HCT116 (cell line): Measurements from ENCODE around the gene APOL6. TPM values are rescaled to one million over a fixed set of nuclear protein-coding genes. Genes with fewer than 3 reads are reported as not detected.
A peak's percentile ranks its signal among the peaks of the same experiment; 100 is the strongest.

ENCODE experiments used
- ATAC-seq: fragments of 200-7000 bp; cut with Tn5 transposase; 2 replicates; pipeline ENCODE4 v1.9.1; 2020; ENCODE audit warnings: mild to moderate bottlenecking, moderate library complexity
- BruUV-seq: library from RNA; stranded (reverse); fragments of 400-500 nt; replicated peaks from 2 replicates; lab custom pipeline; 2021; lab: Mats Ljungman, UMichigan
- CTCF ChIA-PET: fragments of 300-600 bp; sonication (Branson Sonifier 250); formaldehyde crosslinking; loops from one replicate; lab custom pipeline; 2021; ENCODE audit warnings: antibody characterized with exemption; lab: Charles Lee
- POLR2A ChIA-PET: fragments of 300-600, 350-600 bp; sonication (Branson Sonifier 250); formaldehyde crosslinking; loops from one replicate; lab custom pipeline; 2021; ENCODE audit warnings: antibody characterized with exemption; lab: Charles Lee
- RAD21 ChIA-PET, 2 experiments: fragments of 300-600 bp; sonication (Branson Sonifier 250); formaldehyde crosslinking; loops; one replicate each; lab custom pipeline; 2023; ENCODE audit warnings: low total read pairs in 2 of 2; ENCODE audit not compliant: uncharacterized antibody in 2 of 2, unreplicated experiment in 2 of 2, low non-redundant PET in 1 of 2; lab: Charles Lee
- DNase-seq: peaks from one replicate; pipeline ENCODE4 v3.0.0-alpha.2; 2010; ENCODE audit warnings: low read depth, low spot score
- H2AFZ ChIP-seq: fragments of 200-600 bp; shearing (Covaris generic), sonication (generic); 2 replicates; pipeline ENCODE4 v1.6.1; 2017; ENCODE audit warnings: low read depth, mixed run types, mixed read lengths, antibody characterized with exemption, low read length; ENCODE audit not compliant: poor library complexity, severe bottlenecking
- H3K27ac ChIP-seq: 2 replicates; pipeline ENCODE4 v1.5.1; 2012; ENCODE audit warnings: low read depth, low read length
- H3K27me3 ChIP-seq: fragments of 200-600 bp; sonication (generic); 2 replicates; pipeline ENCODE4 v1.6.1; 2016; ENCODE audit warnings: mixed run types, low read length, mixed read lengths; ENCODE audit not compliant: insufficient read depth
- H3K36me3 ChIP-seq, 2 experiments: fragments of 200-500 bp in 1 of 2; fragments of 200-600 bp in 1 of 2; sonication (Bioruptor generic) in 1 of 2; sonication (generic) in 1 of 2; 2 replicates each; pipeline versions ENCODE4 v1.5.1 to v1.6.1; 2014 to 2016; ENCODE audit warnings: low read length in 2 of 2, inconsistent platforms in 1 of 2, mixed read lengths in 1 of 2, mixed run types in 1 of 2; ENCODE audit not compliant: insufficient read depth in 2 of 2, control insufficient read depth in 1 of 2
- H3K4me1 ChIP-seq, 2 experiments: fragments of 200-600 bp in 1 of 2; sonication (generic) in 1 of 2; 2 replicates each; pipeline versions ENCODE4 v1.5.1 to v1.6.1; 2012 to 2017; ENCODE audit warnings: low read length in 2 of 2, inconsistent platforms in 1 of 2, mild to moderate bottlenecking in 1 of 2, mixed read lengths in 1 of 2, mixed run types in 1 of 2, moderate library complexity in 1 of 2; ENCODE audit not compliant: insufficient read depth in 2 of 2, control insufficient read depth in 1 of 2
- H3K4me2 ChIP-seq: fragments of 200-600 bp; sonication (generic); 2 replicates; pipeline ENCODE4 v1.6.1; 2017; ENCODE audit warnings: mixed run types, low read length, mixed read lengths
- H3K4me3 ChIP-seq, 2 experiments: fragments of 200-600 bp in 1 of 2; sonication (generic) in 1 of 2; replicated peaks in 1 of 2; 2 replicates each; pipeline ENCODE4 v1.5.1; 2011 to 2016; ENCODE audit warnings: low read length in 2 of 2, control low read depth in 1 of 2, low read depth in 1 of 2, mild to moderate bottlenecking in 1 of 2, mixed read lengths in 1 of 2, mixed run types in 1 of 2
- H3K79me2 ChIP-seq: fragments of 200-600 bp; sonication (generic); 2 replicates; pipeline ENCODE4 v1.6.1; 2017; ENCODE audit warnings: mild to moderate bottlenecking, mixed run types, low read length, moderate library complexity, mixed read lengths; ENCODE audit not compliant: insufficient read depth
- H3K9ac ChIP-seq: fragments of 200-600 bp; sonication (generic); 2 replicates; pipeline ENCODE4 v1.6.1; 2016; ENCODE audit warnings: low read length, mixed read lengths
- H3K9me2 ChIP-seq: fragments of 200-600 bp; sonication (generic), shearing (Covaris generic); 2 replicates; pipeline ENCODE4 v1.6.1; 2017; ENCODE audit warnings: mixed run types, mild to moderate bottlenecking, moderate library complexity; ENCODE audit not compliant: insufficient read depth
- H3K9me3 ChIP-seq, 2 experiments: fragments of 200-500 bp in 1 of 2; fragments of 200-600 bp in 1 of 2; sonication (Bioruptor generic) in 1 of 2; sonication (generic) in 1 of 2; 2 replicates each; pipeline ENCODE4 v1.6.1; 2014 to 2017; ENCODE audit warnings: low read length in 2 of 2, mixed read lengths in 2 of 2, inconsistent platforms in 1 of 2, low read depth in 1 of 2, mild to moderate bottlenecking in 1 of 2, mixed run types in 1 of 2, moderate library complexity in 1 of 2; ENCODE audit not compliant: control insufficient read depth in 1 of 2, insufficient read depth in 1 of 2
- H4K20me1 ChIP-seq: fragments of 200-600 bp; sonication (generic), shearing (Covaris generic); 2 replicates; pipeline ENCODE4 v1.6.1; 2017; ENCODE audit warnings: mixed run types, mild to moderate bottlenecking, moderate library complexity; ENCODE audit not compliant: insufficient read depth
- CBX3 ChIP-seq: IDR thresholded peaks from 2 replicates; pipeline ENCODE4 v1.6.1; 2012; ENCODE audit warnings: low read depth
- CEBPB ChIP-seq: IDR thresholded peaks from 2 replicates; pipeline ENCODE4 v1.6.1; 2012; ENCODE audit warnings: low read depth
- EZH2 ChIP-seq: fragments of 200-600 bp; sonication (generic); IDR thresholded peaks from 2 replicates; pipeline ENCODE4 v1.6.1; 2017; ENCODE audit warnings: antibody characterized with exemption, mixed run types
- EZH2phosphoT487 ChIP-seq: fragments of 200-600 bp; IDR thresholded peaks from 2 replicates; pipeline ENCODE4 v1.6.1; 2018; ENCODE audit warnings: antibody characterized with exemption, borderline replicate concordance
- FOSL1 ChIP-seq: IDR thresholded peaks from 2 replicates; pipeline ENCODE4 v1.6.1; 2012; ENCODE audit warnings: low read depth
- MAX ChIP-seq: IDR thresholded peaks from 2 replicates; pipeline ENCODE4 v1.6.1; 2012
- POLR2A ChIP-seq: IDR thresholded peaks from 2 replicates; pipeline ENCODE4 v1.7.0; 2011; ENCODE audit warnings: borderline replicate concordance; ENCODE audit not compliant: insufficient read depth, insufficient read length; ENCODE audit errors: extremely low read depth
- POLR2AphosphoS5 ChIP-seq: IDR thresholded peaks from 2 replicates; pipeline ENCODE4 v1.6.1; 2011; ENCODE audit warnings: mild to moderate bottlenecking, low read depth, low read length, moderate library complexity
- REST ChIP-seq: IDR thresholded peaks from 2 replicates; pipeline ENCODE4 v1.6.1; 2012; ENCODE audit warnings: low read depth
- SP1 ChIP-seq: IDR thresholded peaks from 2 replicates; pipeline ENCODE4 v1.6.1; 2012; ENCODE audit warnings: low read depth
- SRF ChIP-seq: IDR thresholded peaks from 2 replicates; pipeline ENCODE4 v1.6.1; 2012; ENCODE audit warnings: low read depth
- TCF7L2 ChIP-seq: IDR thresholded peaks from 2 replicates; pipeline ENCODE4 v1.7.0; 2011; ENCODE audit warnings: borderline replicate concordance, inconsistent platforms; ENCODE audit not compliant: insufficient read depth, insufficient read length; ENCODE audit errors: extremely low read depth
- YY1 ChIP-seq: IDR thresholded peaks from 2 replicates; pipeline ENCODE4 v1.6.1; 2011; ENCODE audit warnings: low read length, low read depth, moderate library complexity, mild to moderate bottlenecking; ENCODE audit not compliant: insufficient replicate concordance; ENCODE audit errors: extremely low read depth
- ZFX ChIP-seq: fragments of 450-650 bp; IDR thresholded peaks from 2 replicates; pipeline ENCODE4 v1.6.1; 2017
- intact Hi-C: fragments of 100-400 bp; cut with micrococcal nuclease; formaldehyde crosslinking; loops from 2 replicates; pipeline ENCODE4 v1.10.0; 2022
- total RNA-seq: library from RNA; stranded (reverse); gene quantifications from one replicate; pipeline ENCODE4 v1.2.1, GENCODE V29; 2021; ENCODE audit not compliant: unreplicated experiment

APOL6 gene
- total RNA-seq, 1 experiment from 2014 or later, result 0.84 TPM

- no peak for TF ChIP-seq MAX
- TF ChIP-seq CBX3, result no peak
These were observed 2.8 kb downstream of the APOL6 start (continued) for GRCh38 chr22:35651085-35651484.

GRCh38 chr22:35653824-35654223 is 5.6 kb downstream of the APOL6 start:
- intact Hi-C loops, result no loop called here
- Histone ChIP-seq H2AFZ (no peak overlapping the region), H3K9me2 (no peaks in the 10 kb centered on the region), H3K79me2 (no peaks in the 10 kb centered on the region), H3K9ac (no peak overlapping the region), H3K27me3 (no peaks in the 10 kb centered on the region), H3K36me3 (no peaks in the 10 kb centered on the region), H4K20me1 (no peaks in the 10 kb centered on the region), H3K9me3 (no peaks in the 10 kb centered on the region), H3K4me2 (no peak overlapping the region), H3K27ac (no peak overlapping the region), H3K4me3 (no peak overlapping the region), H3K4me1 (peaks cover 0 to under 1% of the 10 kb centered on the region in 2 experiments; a peak in 1 of 4 replicates)
- TF ChIP-seq ZFX (no peak), EZH2 (no peak), EZH2phosphoT487 (no peak)
- no peak for DNase-seq
- ChIA-PET CTCF (no interaction called here), RAD21 (no interaction called here), POLR2A (no interaction called here)
- BruUV-seq, result no TSS peak
- no peak for ATAC-seq

GRCh38 chr22:35656284-35656752 is 8.1 kb downstream of the APOL6 start:
- no peak overlapping the region for H3K9ac ChIP-seq
- H3K36me3 ChIP-seq, result no peaks in the 10 kb centered on the region
- H3K27me3 ChIP-seq, result no peaks in the 10 kb centered on the region
- no peaks in the 10 kb centered on the region for H3K9me2 ChIP-seq
- H3K4me2 ChIP-seq, result no peak overlapping the region
- TF ChIP-seq YY1, result no peak
- TF ChIP-seq REST, result no peak
- TF ChIP-seq SP1, result 0 out of 2 replicates have a peak, but pooled peaks have one; percentile 30
- no peak for TF ChIP-seq POLR2A
- no peak for TF ChIP-seq FOSL1
- no peak for TF ChIP-seq EZH2phosphoT487
- TF ChIP-seq SRF, result no peak
- no peak for TF ChIP-seq TCF7L2
- TF ChIP-seq ZFX, result no peak
- TF ChIP-seq CEBPB, result peak; percentile 52; the same call in 1 of the 2 replicates
- TF ChIP-seq POLR2AphosphoS5, result no peak
- TF ChIP-seq, all 23 proteins: peak for 2
- Histone ChIP-seq H4K20me1 (no peaks in the 10 kb centered on the region), H3K4me1 (no peaks in the 10 kb centered on the region), H3K27ac (no peak overlapping the region), H3K9me3 (no peaks in the 10 kb centered on the region), H3K4me3 (no peak overlapping the region), H3K79me2 (no peaks in the 10 kb centered on the region), H2AFZ (no peak overlapping the region)
- BruUV-seq, result no TSS peak
- ChIA-PET RAD21 (no interaction called here), CTCF (no interaction called here), POLR2A (no interaction called here)
- intact Hi-C loops, result no loop called here
- ATAC-seq (no peak), DNase-seq (no peak)
